PC-3 (cell line): ENCODE results near the gene CEP112. TPM values are rescaled to one million over a fixed set of nuclear protein-coding genes. Genes with fewer than 3 reads are reported as not detected.

Experiments used
- ATAC-seq: fragments of 200-7000 bp; cut with Tn5 transposase; 2 replicates; pipeline ENCODE4 v1.9.1; 2020; ENCODE audit warnings: mild to moderate bottlenecking, moderate library complexity
- BruUV-seq: library from RNA; stranded (reverse); fragments of 400-500 nt; replicated peaks from 2 replicates; lab custom pipeline; 2021; lab: Mats Ljungman, UMichigan
- CTCF ChIA-PET: fragments of 300-600 bp; sonication (Branson Sonifier 250); formaldehyde crosslinking; loops from one replicate; lab custom pipeline; 2022; ENCODE audit warnings: antibody characterized with exemption; lab: Charles Lee
- POLR2A ChIA-PET: fragments of 300-600 bp; sonication (Branson Sonifier 250); formaldehyde crosslinking; loops from one replicate; lab custom pipeline; 2022; ENCODE audit warnings: antibody characterized with exemption; ENCODE audit not compliant: unreplicated experiment; lab: Charles Lee
- DNase-seq: peaks from one replicate; pipeline ENCODE4 v3.0.0-alpha.2; 2015
- H2AFZ ChIP-seq: fragments of 300-600 bp; sonication (generic); 2 replicates; pipeline ENCODE4 v1.6.0; 2016; ENCODE audit warnings: antibody characterized with exemption, low read length
- H3F3A ChIP-seq: fragments of 300-600 bp; sonication (generic); one replicate; pipeline ENCODE4 v1.6.0; 2017; ENCODE audit warnings: antibody characterized with exemption, low read length, control low read depth, mild to moderate bottlenecking; ENCODE audit not compliant: unreplicated experiment
- H3K27ac ChIP-seq: fragments of 300-600 bp; sonication (generic); 2 replicates; pipeline ENCODE4 v1.5.1; 2016; ENCODE audit warnings: mild to moderate bottlenecking, low read length
- H3K27me3 ChIP-seq: fragments of 300-600 bp; sonication (generic); 2 replicates; pipeline ENCODE4 v1.6.1; 2016; ENCODE audit warnings: low read length, mixed read lengths
- H3K36me3 ChIP-seq: fragments of 300-600 bp; sonication (generic); 2 replicates; pipeline ENCODE4 v1.6.1; 2016; ENCODE audit warnings: low read depth, mixed run types, low read length, mixed read lengths
- H3K4me1 ChIP-seq: fragments of 300-600 bp; sonication (generic); 2 replicates; pipeline ENCODE4 v1.5.1; 2016; ENCODE audit warnings: low read length; ENCODE audit not compliant: insufficient read depth
- H3K4me2 ChIP-seq: fragments of 300-600 bp; sonication (generic); 2 replicates; pipeline ENCODE4 v1.6.0; 2016; ENCODE audit warnings: low read length
- H3K4me3 ChIP-seq: fragments of 300-600 bp; sonication (generic); 2 replicates; pipeline ENCODE4 v1.5.1; 2016; ENCODE audit warnings: mild to moderate bottlenecking, low read length, mixed read lengths
- H3K79me2 ChIP-seq: fragments of 300-600 bp; sonication (generic); 2 replicates; pipeline ENCODE4 v1.6.1; 2017; ENCODE audit warnings: low read length, mixed read lengths
- H3K9ac ChIP-seq: fragments of 300-600 bp; sonication (generic); 2 replicates; pipeline ENCODE4 v1.6.0; 2016; ENCODE audit warnings: mild to moderate bottlenecking, low read length
- H3K9me2 ChIP-seq: fragments of 300-600 bp; sonication (generic); replicated peaks from 2 replicates; pipeline ENCODE4 v1.6.1; 2016; ENCODE audit warnings: mixed run types, low read length, mixed read lengths
- H3K9me3 ChIP-seq: fragments of 300-600 bp; sonication (generic); 2 replicates; pipeline ENCODE4 v1.6.1; 2016; ENCODE audit warnings: low read length, mixed read lengths
- H4K20me1 ChIP-seq: fragments of 300-600 bp; sonication (generic); 2 replicates; pipeline ENCODE4 v1.6.1; 2016; ENCODE audit warnings: low read length, mixed read lengths
- EZH2 ChIP-seq: fragments of 300-600 bp; sonication (generic); IDR thresholded peaks from one replicate; pipeline ENCODE4 v1.6.1; 2017; ENCODE audit warnings: antibody characterized with exemption, mild to moderate bottlenecking, low read length; ENCODE audit not compliant: unreplicated experiment
- EZH2phosphoT487 ChIP-seq: fragments of 300-600 bp; sonication (generic); IDR thresholded peaks from 2 replicates; pipeline ENCODE4 v1.6.1; 2018; ENCODE audit warnings: mild to moderate bottlenecking, antibody characterized with exemption, low read length, borderline replicate concordance
- intact Hi-C: fragments of 100-400 bp; cut with micrococcal nuclease; formaldehyde crosslinking; loops from 2 replicates; pipeline ENCODE4 v1.9.0; 2023
- total RNA-seq: library from RNA; depleted of rRNA; stranded (reverse); fragments of >200 nt; gene quantifications from 2 replicates; pipeline ENCODE4 v1.2.3, GENCODE V29; 2014
- TF ChIP-seq, protein P1 (sequence below): fragments of 300-600 bp; sonication (generic); conservative IDR thresholded peaks from 2 replicates; pipeline ENCODE4 v1.5.1; 2017; ENCODE audit warnings: antibody characterized with exemption, low read depth, mild to moderate bottlenecking, low read length

CEP112 gene
- total RNA-seq, 1 experiment from 2014 or later, result 6.5 TPM

DNA sequence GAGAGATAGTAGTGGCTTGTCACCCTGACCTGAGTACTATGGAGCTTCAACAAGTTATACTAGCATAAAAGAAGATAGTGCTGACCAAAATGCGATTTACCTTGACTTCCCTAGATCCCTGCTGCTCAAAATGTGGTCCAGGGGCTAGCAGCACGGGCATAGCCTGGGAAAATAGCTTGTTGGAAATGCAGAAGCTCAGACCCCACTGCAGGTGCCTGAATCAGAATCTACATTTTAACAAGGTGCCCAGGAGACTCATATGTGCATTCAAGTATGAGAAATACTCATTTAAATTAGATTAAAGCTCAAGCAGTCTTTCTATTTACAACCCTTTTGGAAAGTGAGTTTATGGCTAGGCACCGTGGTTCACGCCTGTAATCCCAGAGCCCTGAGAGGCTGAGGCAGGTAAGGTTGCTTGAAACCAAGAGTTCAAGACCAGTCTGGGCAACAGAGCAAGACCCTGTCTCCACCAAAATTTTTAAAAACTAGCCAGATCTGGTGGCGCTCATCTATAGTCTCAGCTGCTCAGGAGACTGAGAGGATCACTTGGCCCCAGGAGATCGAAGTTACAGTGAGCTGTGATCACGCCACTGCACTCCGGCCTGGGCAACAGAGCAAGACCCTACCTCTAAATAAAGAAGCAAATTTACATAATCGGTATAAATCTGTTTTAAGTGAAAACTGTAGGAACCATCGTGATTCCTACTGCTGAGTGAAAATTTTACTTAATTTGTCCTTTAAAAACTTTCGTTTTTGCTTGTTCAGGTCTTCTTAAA, 30.0 kb upstream of the CEP112 start:
- Histone ChIP-seq H3K9me2 (no peaks in the 10 kb centered on the region), H3K79me2 (no peaks in the 10 kb centered on the region), H3K4me1 (no peaks in the 10 kb centered on the region), H3K4me2 (no peak overlapping the region), H3K9me3 (no peaks in the 10 kb centered on the region), H3K27ac (no peak overlapping the region), H3K4me3 (no peak overlapping the region), H2AFZ (no peak overlapping the region), H3K36me3 (no peaks in the 10 kb centered on the region), H3K27me3 (peaks cover 5% of the 10 kb centered on the region; the same call in 1 of the 2 replicates), H3F3A (no peaks in the 10 kb centered on the region), H4K20me1 (no peaks in the 10 kb centered on the region), H3K9ac (no peak overlapping the region)
- no peak for DNase-seq
- no TSS peak for BruUV-seq
- CTCF ChIA-PET, result no interaction called here
- ATAC-seq, result no peak
- intact Hi-C loops, result no loop called here
- TF ChIP-seq EZH2phosphoT487, result no peak
- TF ChIP-seq, protein P1, sequence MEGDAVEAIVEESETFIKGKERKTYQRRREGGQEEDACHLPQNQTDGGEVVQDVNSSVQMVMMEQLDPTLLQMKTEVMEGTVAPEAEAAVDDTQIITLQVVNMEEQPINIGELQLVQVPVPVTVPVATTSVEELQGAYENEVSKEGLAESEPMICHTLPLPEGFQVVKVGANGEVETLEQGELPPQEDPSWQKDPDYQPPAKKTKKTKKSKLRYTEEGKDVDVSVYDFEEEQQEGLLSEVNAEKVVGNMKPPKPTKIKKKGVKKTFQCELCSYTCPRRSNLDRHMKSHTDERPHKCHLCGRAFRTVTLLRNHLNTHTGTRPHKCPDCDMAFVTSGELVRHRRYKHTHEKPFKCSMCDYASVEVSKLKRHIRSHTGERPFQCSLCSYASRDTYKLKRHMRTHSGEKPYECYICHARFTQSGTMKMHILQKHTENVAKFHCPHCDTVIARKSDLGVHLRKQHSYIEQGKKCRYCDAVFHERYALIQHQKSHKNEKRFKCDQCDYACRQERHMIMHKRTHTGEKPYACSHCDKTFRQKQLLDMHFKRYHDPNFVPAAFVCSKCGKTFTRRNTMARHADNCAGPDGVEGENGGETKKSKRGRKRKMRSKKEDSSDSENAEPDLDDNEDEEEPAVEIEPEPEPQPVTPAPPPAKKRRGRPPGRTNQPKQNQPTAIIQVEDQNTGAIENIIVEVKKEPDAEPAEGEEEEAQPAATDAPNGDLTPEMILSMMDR, result no peak
- no peak for TF ChIP-seq EZH2
- POLR2A ChIA-PET, result no interaction called here

DNA sequence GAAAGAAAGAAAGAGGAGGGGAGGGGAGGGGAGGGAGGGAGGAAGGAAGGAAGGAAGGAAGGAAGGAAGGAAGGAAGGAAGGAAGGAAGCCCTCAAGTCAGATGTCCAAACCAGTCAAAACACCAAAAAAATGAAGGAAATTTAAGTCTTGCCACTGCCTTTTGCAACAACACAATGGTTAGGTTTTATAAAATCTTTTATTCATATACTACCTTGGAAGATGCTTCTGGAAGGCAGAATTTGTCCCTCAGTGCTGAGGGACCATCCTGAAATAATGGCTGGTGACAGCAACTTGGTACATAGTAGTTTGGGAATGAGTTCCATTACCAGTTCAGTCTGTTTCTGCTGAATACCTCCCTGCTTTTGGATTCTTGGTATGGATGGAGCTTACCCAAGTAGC, 29.4 kb upstream of the CEP112 start:
- no peak for ATAC-seq
- Histone ChIP-seq H3K27me3 (peaks cover 5% of the 10 kb centered on the region; the same call in 1 of the 2 replicates), H3K9ac (no peak overlapping the region), H3K36me3 (no peaks in the 10 kb centered on the region), H3K4me3 (no peak overlapping the region), H3K9me3 (no peaks in the 10 kb centered on the region), H3F3A (no peaks in the 10 kb centered on the region), H4K20me1 (no peaks in the 10 kb centered on the region), H3K27ac (no peak overlapping the region), H3K9me2 (no peaks in the 10 kb centered on the region), H2AFZ (no peak overlapping the region), H3K4me2 (no peak overlapping the region), H3K79me2 (no peaks in the 10 kb centered on the region), H3K4me1 (no peaks in the 10 kb centered on the region)
- no peak for DNase-seq
- TF ChIP-seq, protein P1, result no peak
- TF ChIP-seq EZH2, result no peak
- TF ChIP-seq EZH2phosphoT487, result no peak
- CTCF ChIA-PET, result no interaction called here
- intact Hi-C loops, result no loop called here
- BruUV-seq, result no TSS peak
- POLR2A ChIA-PET, result no interaction called here

DNA sequence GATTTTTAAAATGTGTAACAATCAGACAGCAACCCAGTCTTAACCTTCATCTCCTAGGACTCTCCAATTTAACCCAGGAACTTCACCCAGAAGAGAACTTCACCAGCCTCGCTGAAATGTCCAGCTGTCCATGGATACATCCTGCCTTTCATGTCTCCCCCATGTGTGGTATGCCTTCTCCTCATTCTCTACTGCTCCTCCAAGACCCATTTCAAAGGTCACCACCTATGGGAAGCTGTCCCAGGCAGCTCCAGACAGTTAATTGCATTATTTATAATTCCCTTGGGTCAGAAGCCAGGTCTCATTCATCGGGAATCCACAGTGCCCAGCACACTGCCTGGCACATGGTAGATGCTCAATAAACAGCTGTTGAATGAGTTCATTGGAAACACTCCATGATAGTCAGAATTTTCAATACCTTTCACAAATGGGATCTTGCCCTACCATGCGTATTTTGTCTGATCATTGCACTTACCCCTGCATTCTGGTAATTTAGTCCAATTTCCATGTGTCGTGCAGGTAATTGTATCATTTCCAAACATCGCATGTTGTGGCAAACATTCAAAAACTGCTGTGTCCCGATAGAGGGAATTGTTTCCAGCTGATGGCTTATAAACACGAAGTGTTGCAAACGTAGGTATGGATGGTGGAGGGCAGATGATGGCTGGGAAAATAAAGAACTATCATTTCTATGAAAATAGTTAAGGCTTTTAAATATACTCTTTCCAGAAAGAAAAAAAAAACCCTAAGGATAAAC, 28.3 kb upstream of the CEP112 start:
- no peaks in the 10 kb centered on the region for H3K36me3 ChIP-seq
- H3K4me3 ChIP-seq, result no peak overlapping the region
- no TSS peak for BruUV-seq
- ATAC-seq, result no peak
- H3K9me2 ChIP-seq, result no peaks in the 10 kb centered on the region
- H3F3A ChIP-seq, result no peaks in the 10 kb centered on the region
- intact Hi-C loops, result no loop called here
- H3K4me2 ChIP-seq, result no peak overlapping the region
- H3K27ac ChIP-seq, result no peak overlapping the region
- DNase-seq, result no peak
- H3K79me2 ChIP-seq, result no peaks in the 10 kb centered on the region
- no peak overlapping the region for H2AFZ ChIP-seq
- POLR2A ChIA-PET, result no interaction called here
- no peak overlapping the region for H3K9ac ChIP-seq
- H4K20me1 ChIP-seq, result no peaks in the 10 kb centered on the region
- no peaks in the 10 kb centered on the region for H3K4me1 ChIP-seq
- CTCF ChIA-PET, result no interaction called here
- peaks cover 5% of the 10 kb centered on the region; the same call in 1 of the 2 replicates for H3K27me3 ChIP-seq
- TF ChIP-seq EZH2 (no peak), EZH2phosphoT487 (no peak)
- TF ChIP-seq, protein P1, result no peak
- H3K9me3 ChIP-seq, result no peaks in the 10 kb centered on the region
